ENCODE measurements around the gene SPAG4. TPM values are rescaled to one million over a fixed set of nuclear protein-coding genes. Genes with fewer than 3 reads are reported as not detected.
A peak's percentile ranks its signal among the peaks of the same experiment; 100 is the strongest.

SPAG4 gene
- total and polyA plus RNA-seq, 2 experiments from 2014 or later = 2.7 to 2.9 TPM

DNA sequence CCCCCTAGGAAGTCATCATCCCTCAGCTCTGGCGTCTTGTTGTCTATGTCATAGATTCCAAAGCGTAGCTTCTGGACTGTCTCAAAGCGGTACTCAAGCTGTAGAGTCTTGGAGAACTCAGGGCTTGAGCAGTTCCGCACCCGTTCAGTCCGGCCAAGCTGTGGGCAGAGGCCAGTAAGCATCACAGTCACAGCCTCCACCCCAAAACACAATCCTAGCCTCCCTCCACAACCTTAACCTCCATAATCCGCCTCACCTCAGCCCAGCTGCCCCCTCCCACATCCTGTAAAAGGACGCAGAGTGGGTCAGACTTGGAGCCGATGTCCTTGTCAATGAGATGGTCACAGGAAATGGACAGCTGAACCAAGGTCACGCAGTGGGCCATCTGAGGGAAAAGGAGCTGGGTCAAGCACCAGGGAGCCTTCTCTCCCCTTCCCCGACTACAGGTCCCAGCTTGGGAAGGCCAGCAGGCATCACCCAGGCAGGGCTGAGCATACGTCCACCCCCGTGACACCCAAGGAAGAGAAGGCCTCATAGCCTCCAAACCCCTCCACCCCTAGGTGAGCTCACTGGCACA, 17.0 kb downstream of the SPAG4 start:
- Histone ChIP-seq H3K4me3 (no peak overlapping the region), H3K4me1 (ENCODE audit: insufficient read depth) (no peaks in the 10 kb centered on the region), H2AFZ (no peak overlapping the region), H3K27ac (ENCODE audit: low read depth) (no peak overlapping the region), H3K9me2 (ENCODE audit: insufficient read depth) (no peaks in the 10 kb centered on the region), H3K27me3 (ENCODE audit: insufficient read depth) (no peaks in the 10 kb centered on the region), H3K79me2 (replicated peaks; ENCODE audit: insufficient read depth) (peaks cover 37% of the 10 kb centered on the region), H3F3A (replicated peaks; ENCODE audit: low read depth) (no peaks in the 10 kb centered on the region), H3K36me3 (ENCODE audit: insufficient read depth) (peaks cover 17% of the 10 kb centered on the region), H4K20me1 (replicated peaks; ENCODE audit: insufficient read depth) (peaks cover 24% of the 10 kb centered on the region), H3K4me2 (no peak overlapping the region)
- peaks cover 7% of the 10 kb centered on the region for H3K27me3 Mint-ChIP-seq (ENCODE audit: insufficient read depth, low read depth, poor library complexity)
- peak overlapping the region; percentile 48 for H3K27ac Mint-ChIP-seq
- DNase-seq (ENCODE audit: low spot score) (no peak), ATAC-seq (no peak)
- TF ChIP-seq, protein P1, sequence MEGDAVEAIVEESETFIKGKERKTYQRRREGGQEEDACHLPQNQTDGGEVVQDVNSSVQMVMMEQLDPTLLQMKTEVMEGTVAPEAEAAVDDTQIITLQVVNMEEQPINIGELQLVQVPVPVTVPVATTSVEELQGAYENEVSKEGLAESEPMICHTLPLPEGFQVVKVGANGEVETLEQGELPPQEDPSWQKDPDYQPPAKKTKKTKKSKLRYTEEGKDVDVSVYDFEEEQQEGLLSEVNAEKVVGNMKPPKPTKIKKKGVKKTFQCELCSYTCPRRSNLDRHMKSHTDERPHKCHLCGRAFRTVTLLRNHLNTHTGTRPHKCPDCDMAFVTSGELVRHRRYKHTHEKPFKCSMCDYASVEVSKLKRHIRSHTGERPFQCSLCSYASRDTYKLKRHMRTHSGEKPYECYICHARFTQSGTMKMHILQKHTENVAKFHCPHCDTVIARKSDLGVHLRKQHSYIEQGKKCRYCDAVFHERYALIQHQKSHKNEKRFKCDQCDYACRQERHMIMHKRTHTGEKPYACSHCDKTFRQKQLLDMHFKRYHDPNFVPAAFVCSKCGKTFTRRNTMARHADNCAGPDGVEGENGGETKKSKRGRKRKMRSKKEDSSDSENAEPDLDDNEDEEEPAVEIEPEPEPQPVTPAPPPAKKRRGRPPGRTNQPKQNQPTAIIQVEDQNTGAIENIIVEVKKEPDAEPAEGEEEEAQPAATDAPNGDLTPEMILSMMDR (conservative IDR thresholded peaks at IDR 0.05; ENCODE audit: low read depth in 2 of 2) = no peak
- TF ChIP-seq, protein P2, sequence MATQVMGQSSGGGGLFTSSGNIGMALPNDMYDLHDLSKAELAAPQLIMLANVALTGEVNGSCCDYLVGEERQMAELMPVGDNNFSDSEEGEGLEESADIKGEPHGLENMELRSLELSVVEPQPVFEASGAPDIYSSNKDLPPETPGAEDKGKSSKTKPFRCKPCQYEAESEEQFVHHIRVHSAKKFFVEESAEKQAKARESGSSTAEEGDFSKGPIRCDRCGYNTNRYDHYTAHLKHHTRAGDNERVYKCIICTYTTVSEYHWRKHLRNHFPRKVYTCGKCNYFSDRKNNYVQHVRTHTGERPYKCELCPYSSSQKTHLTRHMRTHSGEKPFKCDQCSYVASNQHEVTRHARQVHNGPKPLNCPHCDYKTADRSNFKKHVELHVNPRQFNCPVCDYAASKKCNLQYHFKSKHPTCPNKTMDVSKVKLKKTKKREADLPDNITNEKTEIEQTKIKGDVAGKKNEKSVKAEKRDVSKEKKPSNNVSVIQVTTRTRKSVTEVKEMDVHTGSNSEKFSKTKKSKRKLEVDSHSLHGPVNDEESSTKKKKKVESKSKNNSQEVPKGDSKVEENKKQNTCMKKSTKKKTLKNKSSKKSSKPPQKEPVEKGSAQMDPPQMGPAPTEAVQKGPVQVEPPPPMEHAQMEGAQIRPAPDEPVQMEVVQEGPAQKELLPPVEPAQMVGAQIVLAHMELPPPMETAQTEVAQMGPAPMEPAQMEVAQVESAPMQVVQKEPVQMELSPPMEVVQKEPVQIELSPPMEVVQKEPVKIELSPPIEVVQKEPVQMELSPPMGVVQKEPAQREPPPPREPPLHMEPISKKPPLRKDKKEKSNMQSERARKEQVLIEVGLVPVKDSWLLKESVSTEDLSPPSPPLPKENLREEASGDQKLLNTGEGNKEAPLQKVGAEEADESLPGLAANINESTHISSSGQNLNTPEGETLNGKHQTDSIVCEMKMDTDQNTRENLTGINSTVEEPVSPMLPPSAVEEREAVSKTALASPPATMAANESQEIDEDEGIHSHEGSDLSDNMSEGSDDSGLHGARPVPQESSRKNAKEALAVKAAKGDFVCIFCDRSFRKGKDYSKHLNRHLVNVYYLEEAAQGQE (IDR thresholded peaks at IDR 0.05; ENCODE audit: unreplicated experiment) = no peak
- TF ChIP-seq, protein P3, sequence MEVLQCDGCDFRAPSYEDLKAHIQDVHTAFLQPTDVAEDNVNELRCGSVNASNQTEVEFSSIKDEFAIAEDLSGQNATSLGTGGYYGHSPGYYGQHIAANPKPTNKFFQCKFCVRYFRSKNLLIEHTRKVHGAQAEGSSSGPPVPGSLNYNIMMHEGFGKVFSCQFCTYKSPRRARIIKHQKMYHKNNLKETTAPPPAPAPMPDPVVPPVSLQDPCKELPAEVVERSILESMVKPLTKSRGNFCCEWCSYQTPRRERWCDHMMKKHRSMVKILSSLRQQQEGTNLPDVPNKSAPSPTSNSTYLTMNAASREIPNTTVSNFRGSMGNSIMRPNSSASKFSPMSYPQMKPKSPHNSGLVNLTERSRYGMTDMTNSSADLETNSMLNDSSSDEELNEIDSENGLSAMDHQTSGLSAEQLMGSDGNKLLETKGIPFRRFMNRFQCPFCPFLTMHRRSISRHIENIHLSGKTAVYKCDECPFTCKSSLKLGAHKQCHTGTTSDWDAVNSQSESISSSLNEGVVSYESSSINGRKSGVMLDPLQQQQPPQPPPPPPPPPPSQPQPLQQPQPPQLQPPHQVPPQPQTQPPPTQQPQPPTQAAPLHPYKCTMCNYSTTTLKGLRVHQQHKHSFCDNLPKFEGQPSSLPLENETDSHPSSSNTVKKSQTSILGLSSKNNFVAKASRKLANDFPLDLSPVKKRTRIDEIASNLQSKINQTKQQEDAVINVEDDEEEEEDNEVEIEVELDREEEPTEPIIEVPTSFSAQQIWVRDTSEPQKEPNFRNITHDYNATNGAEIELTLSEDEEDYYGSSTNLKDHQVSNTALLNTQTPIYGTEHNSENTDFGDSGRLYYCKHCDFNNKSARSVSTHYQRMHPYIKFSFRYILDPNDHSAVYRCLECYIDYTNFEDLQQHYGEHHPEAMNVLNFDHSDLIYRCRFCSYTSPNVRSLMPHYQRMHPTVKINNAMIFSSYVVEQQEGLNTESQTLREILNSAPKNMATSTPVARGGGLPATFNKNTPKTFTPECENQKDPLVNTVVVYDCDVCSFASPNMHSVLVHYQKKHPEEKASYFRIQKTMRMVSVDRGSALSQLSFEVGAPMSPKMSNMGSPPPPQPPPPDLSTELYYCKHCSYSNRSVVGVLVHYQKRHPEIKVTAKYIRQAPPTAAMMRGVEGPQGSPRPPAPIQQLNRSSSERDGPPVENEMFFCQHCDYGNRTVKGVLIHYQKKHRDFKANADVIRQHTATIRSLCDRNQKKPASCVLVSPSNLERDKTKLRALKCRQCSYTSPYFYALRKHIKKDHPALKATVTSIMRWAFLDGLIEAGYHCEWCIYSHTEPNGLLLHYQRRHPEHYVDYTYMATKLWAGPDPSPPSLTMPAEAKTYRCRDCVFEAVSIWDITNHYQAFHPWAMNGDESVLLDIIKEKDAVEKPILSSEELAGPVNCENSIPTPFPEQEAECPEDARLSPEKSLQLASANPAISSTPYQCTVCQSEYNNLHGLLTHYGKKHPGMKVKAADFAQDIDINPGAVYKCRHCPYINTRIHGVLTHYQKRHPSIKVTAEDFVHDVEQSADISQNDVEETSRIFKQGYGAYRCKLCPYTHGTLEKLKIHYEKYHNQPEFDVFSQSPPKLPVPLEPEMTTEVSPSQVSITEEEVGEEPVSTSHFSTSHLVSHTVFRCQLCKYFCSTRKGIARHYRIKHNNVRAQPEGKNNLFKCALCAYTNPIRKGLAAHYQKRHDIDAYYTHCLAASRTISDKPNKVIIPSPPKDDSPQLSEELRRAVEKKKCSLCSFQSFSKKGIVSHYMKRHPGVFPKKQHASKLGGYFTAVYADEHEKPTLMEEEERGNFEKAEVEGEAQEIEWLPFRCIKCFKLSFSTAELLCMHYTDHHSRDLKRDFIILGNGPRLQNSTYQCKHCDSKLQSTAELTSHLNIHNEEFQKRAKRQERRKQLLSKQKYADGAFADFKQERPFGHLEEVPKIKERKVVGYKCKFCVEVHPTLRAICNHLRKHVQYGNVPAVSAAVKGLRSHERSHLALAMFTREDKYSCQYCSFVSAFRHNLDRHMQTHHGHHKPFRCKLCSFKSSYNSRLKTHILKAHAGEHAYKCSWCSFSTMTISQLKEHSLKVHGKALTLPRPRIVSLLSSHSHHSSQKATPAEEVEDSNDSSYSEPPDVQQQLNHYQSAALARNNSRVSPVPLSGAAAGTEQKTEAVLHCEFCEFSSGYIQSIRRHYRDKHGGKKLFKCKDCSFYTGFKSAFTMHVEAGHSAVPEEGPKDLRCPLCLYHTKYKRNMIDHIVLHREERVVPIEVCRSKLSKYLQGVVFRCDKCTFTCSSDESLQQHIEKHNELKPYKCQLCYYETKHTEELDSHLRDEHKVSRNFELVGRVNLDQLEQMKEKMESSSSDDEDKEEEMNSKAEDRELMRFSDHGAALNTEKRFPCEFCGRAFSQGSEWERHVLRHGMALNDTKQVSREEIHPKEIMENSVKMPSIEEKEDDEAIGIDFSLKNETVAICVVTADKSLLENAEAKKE (CRISPR knock-in tag; IDR thresholded peaks at IDR 0.05) = no peak
- TF ChIP-seq JUNB (IDR thresholded peaks at IDR 0.05; ENCODE audit: unreplicated experiment) (no peak), ZNF114 (CRISPR knock-in tag; IDR thresholded peaks at IDR 0.05) (no peak), ZNF331 (CRISPR knock-in tag; IDR thresholded peaks at IDR 0.05; ENCODE audit: low read depth) (no peak), POLR2AphosphoS5 (IDR thresholded peaks at IDR 0.05; ENCODE audit: low read depth) (no peak)
- H3K9me3 Mint-ChIP-seq = no peaks in the 10 kb centered on the region
- no peaks in the 10 kb centered on the region for H3K4me1 Mint-ChIP-seq
- no peak overlapping the region for H3K4me3 Mint-ChIP-seq
- H3K36me3 Mint-ChIP-seq (ENCODE audit: low read depth) = peaks cover 32% of the 10 kb centered on the region
